HepG2 (cell line): ENCODE measurements around the gene HEXIM1. TPM values are rescaled to one million over a fixed set of nuclear protein-coding genes. Genes with fewer than 3 reads are reported as not detected.

Experiments used
- HOXA5 ChIP-seq: sonication (generic); formaldehyde crosslinking; IDR thresholded peaks from 2 replicates; pipeline ENCODE4 v1.4.0; 2020; ENCODE audit warnings: missing genetic modification reagents
- NKX3-1 ChIP-seq: sonication (generic); formaldehyde crosslinking; IDR thresholded peaks from 2 replicates; pipeline ENCODE4 v1.5.0; 2020; ENCODE audit warnings: missing genetic modification reagents
- RBFOX2 ChIP-seq: fragments of 200-400 bp; formaldehyde crosslinking; IDR thresholded peaks from 2 replicates; pipeline ENCODE4 v1.6.1; 2017; ENCODE audit warnings: low read depth, mild to moderate bottlenecking, low read length
- TOPORS ChIP-seq: sonication (generic); formaldehyde crosslinking; IDR thresholded peaks from 2 replicates; pipeline ENCODE4 v1.8.0; 2023; ENCODE audit warnings: mild to moderate bottlenecking, missing genetic modification reagents
- ZBTB7A ChIP-seq: sonication (generic); formaldehyde crosslinking; IDR thresholded peaks from 2 replicates; pipeline ENCODE4 v1.8.0; 2022; ENCODE audit warnings: mild to moderate bottlenecking, missing genetic modification reagents
- ZNF12 ChIP-seq: sonication (generic); formaldehyde crosslinking; IDR thresholded peaks from 2 replicates; pipeline ENCODE4 v1.5.0; 2020; ENCODE audit warnings: missing genetic modification reagents
- ZNF263 ChIP-seq: sonication (generic); formaldehyde crosslinking; IDR thresholded peaks from 2 replicates; pipeline ENCODE4 v1.4.0; 2020; ENCODE audit warnings: missing genetic modification reagents
- ZNF280B ChIP-seq: sonication (generic); formaldehyde crosslinking; IDR thresholded peaks from 2 replicates; pipeline ENCODE4 v1.5.0; 2020; ENCODE audit warnings: missing genetic modification reagents, mild to moderate bottlenecking, borderline replicate concordance
- ZNF407 ChIP-seq: sonication (generic); formaldehyde crosslinking; IDR thresholded peaks from one replicate; pipeline ENCODE4 v1.5.1; 2020; ENCODE audit warnings: mild to moderate bottlenecking, missing genetic modification reagents; ENCODE audit errors: not compliant biosample characterization
- ZNF446 ChIP-seq: sonication (generic); formaldehyde crosslinking; IDR thresholded peaks from 2 replicates; pipeline ENCODE4 v1.5.0; 2020; ENCODE audit warnings: mild to moderate bottlenecking, missing genetic modification reagents
- ZNF609 ChIP-seq: sonication (generic); formaldehyde crosslinking; IDR thresholded peaks from 2 replicates; pipeline ENCODE4 v1.4.0; 2020; ENCODE audit warnings: mild to moderate bottlenecking, missing genetic modification reagents, borderline replicate concordance
- ZNF891 ChIP-seq: sonication (generic); formaldehyde crosslinking; IDR thresholded peaks from 2 replicates; pipeline ENCODE4 v1.5.0; 2020; ENCODE audit warnings: mild to moderate bottlenecking, missing genetic modification reagents
- polyA plus RNA-seq, 8 experiments: library from polyadenylated mRNA; depleted of rRNA in 3 of 8; stranded (reverse) in 7 of 8; unstranded in 1 of 8; fragments of >200 nt; fragmentation: Illumina TruSeq in 4 of 8; extraction: Trizol in 4 of 8; gene quantifications; 2 replicates each; pipeline versions ENCODE4 v1.2.1 to v1.2.3, GENCODE V29; 2011 to 2016; ENCODE audit warnings: low read depth in 4 of 8, missing spikeins in 1 of 8, mixed read lengths in 1 of 8; ENCODE audit not compliant: insufficient read depth in 1 of 8
- total RNA-seq, 5 experiments: library from RNA; depleted of rRNA; stranded (reverse); fragments of >200 nt; fragmentation: Illumina TruSeq; extraction: Trizol; gene quantifications; 2 replicates each; pipeline ENCODE4 v1.2.3, GENCODE V29; 2016; ENCODE audit warnings: low read depth in 1 of 5

The HEXIM1 gene
- total and polyA plus RNA-seq, 2 of the 13 experiments (the other 11 are each of a cell fraction or from before 2014, with no cell fraction given), result 10.5 to 16.6 TPM

- TF ChIP-seq ZNF280B (CRISPR knock-in tag) (peak; percentile 38; the same call in 1 of the 2 replicates), ZNF446 (0 out of 2 replicates have a peak, but pooled peaks have one; percentile 21), ZNF407 (CRISPR knock-in tag) (peak; percentile 64), ZNF263 (CRISPR knock-in tag) (0 out of 2 replicates have a peak, but pooled peaks have one; percentile 40), NKX3-1 (peak; percentile 50; the same call in 1 of the 2 replicates), ZNF609 (CRISPR knock-in tag) (peak; percentile 28; the same call in 1 of the 2 replicates), RBFOX2 (peak; percentile 49; the same call in 1 of the 2 replicates), ZNF12 (no peak), ZNF891 (CRISPR knock-in tag) (peak; percentile 35; the same call in 1 of the 2 replicates), ZBTB7A (CRISPR knock-in tag) (no peak), TOPORS (peak; percentile 45; the same call in 1 of the 2 replicates), HOXA5 (CRISPR knock-in tag) (peak; percentile 40; the same call in 1 of the 2 replicates)
These were observed 1.7 kb downstream of the HEXIM1 start (continued) for GRCh38 chr17:45149669-45150664.
